Measurements from ENCODE around the gene PREP.

DNA sequence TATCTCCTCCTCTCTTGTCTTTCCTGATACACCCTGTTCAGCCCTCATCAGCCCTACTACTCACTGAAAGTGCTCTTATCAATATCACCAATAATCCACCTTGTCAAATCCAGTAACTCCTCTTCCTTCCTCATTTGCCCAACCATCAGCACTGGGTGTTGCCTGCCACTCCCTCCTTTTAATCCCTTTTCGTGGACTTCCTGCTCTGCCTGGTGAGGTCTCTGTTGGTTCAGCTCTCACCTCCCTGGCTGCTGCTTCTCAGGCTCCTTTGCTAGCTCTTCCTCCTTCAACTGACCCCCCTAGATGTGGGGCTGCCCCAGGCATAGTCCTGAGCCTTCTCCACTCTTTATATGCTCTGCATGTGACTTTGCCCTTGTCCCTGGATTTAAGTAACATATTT, 92.5 kb downstream of the PREP start:
- TF ChIP-seq CTCF (conservative IDR thresholded peaks at IDR 0.05) (no peak), EZH2 (IDR thresholded peaks at IDR 0.05; ENCODE audit: low read depth) (no peak)

All from PC-9 (cell line).